ENCODE results near the gene DMTF1. TPM values are rescaled to one million over a fixed set of nuclear protein-coding genes. Genes with fewer than 3 reads are reported as not detected.

DMTF1 gene
- total and polyA plus RNA-seq, 10 of the 15 experiments (the other 5 are each of a cell fraction or from before 2014, with no cell fraction given): 24.3 to 191 (median 72.0) TPM

- TF ChIP-seq ZBTB11 (CRISPR knock-in tag; IDR thresholded peaks at IDR 0.05) (no peak), BCL11A (IDR thresholded peaks at IDR 0.05; ENCODE audit: low read depth, low read length) (no peak), NFXL1 (IDR thresholded peaks at IDR 0.05; ENCODE audit: borderline replicate concordance) (no peak), WRNIP1 (IDR thresholded peaks at IDR 0.05; ENCODE audit: borderline replicate concordance, low read depth, low read length) (no peak), RELA (IDR thresholded peaks at IDR 0.05; ENCODE audit: borderline replicate concordance, partially characterized antibody) (no peak), BCLAF1 (IDR thresholded peaks at IDR 0.05) (no peak), BHLHE40 (IDR thresholded peaks at IDR 0.05; ENCODE audit: borderline replicate concordance in 1 of 2, low read depth in 2 of 2, low read length in 1 of 2) (peak; percentile 33 to 34; a peak in 1 of 4 replicates)
These were observed 18.6 kb downstream of the DMTF1 start (continued) for GRCh38 chr7:87170828-87171227.

Data from GM12878 (cell line).